GM23338 (cell line): ENCODE measurements around the gene BAHCC1. TPM values are rescaled to one million over a fixed set of nuclear protein-coding genes. Genes with fewer than 3 reads are reported as not detected.

ENCODE experiments used
- ATAC-seq: fragments of 200-7000 bp; cut with Tn5 transposase; 3 replicates; pipeline ENCODE4 v1.9.1; 2020
- DNase-seq: peaks from one replicate; pipeline ENCODE4 v3.0.0-alpha.2; 2015; ENCODE audit warnings: low spot score
- H2AFZ ChIP-seq: fragments of 200-600 bp; sonication (generic); 2 replicates; pipeline ENCODE4 v1.8.0; 2016; ENCODE audit warnings: antibody characterized with exemption, mild to moderate bottlenecking, moderate library complexity
- H3F3A ChIP-seq: fragments of 200-600 bp; sonication (generic); replicated peaks from 2 replicates; pipeline ENCODE4 v1.8.0; 2017; ENCODE audit warnings: antibody characterized with exemption, mixed run types, low read depth
- H3K27ac ChIP-seq: fragments of 200-600 bp; sonication (generic); 2 replicates; pipeline ENCODE4 v1.6.1; 2016; ENCODE audit warnings: low read depth
- H3K27me3 ChIP-seq: fragments of 200-600 bp; sonication (generic); 2 replicates; pipeline ENCODE4 v1.8.0; 2016; ENCODE audit warnings: mild to moderate bottlenecking, mixed run types, moderate library complexity; ENCODE audit not compliant: insufficient read depth
- H3K36me3 ChIP-seq: fragments of 200-600 bp; sonication (generic); 2 replicates; pipeline ENCODE4 v1.8.0; 2016; ENCODE audit warnings: mild to moderate bottlenecking; ENCODE audit not compliant: insufficient read depth
- H3K4me1 ChIP-seq: fragments of 200-600 bp; sonication (generic); 2 replicates; pipeline ENCODE4 v1.8.0; 2016; ENCODE audit warnings: mild to moderate bottlenecking, moderate library complexity; ENCODE audit not compliant: insufficient read depth
- H3K4me2 ChIP-seq: fragments of 200-600 bp; sonication (generic); 2 replicates; pipeline ENCODE4 v1.7.1; 2017; ENCODE audit warnings: mixed run types
- H3K4me3 ChIP-seq: fragments of 200-600 bp; sonication (generic); 2 replicates; pipeline ENCODE4 v1.6.1; 2016; ENCODE audit warnings: mixed run types
- H3K79me2 ChIP-seq: fragments of 200-600 bp; sonication (generic); replicated peaks from 2 replicates; pipeline ENCODE4 v1.8.0; 2017; ENCODE audit warnings: mild to moderate bottlenecking; ENCODE audit not compliant: insufficient read depth
- H3K9me2 ChIP-seq: fragments of 200-600 bp; sonication (generic); 2 replicates; pipeline ENCODE4 v1.8.0; 2017; ENCODE audit not compliant: insufficient read depth
- H4K20me1 ChIP-seq: fragments of 200-600 bp; sonication (generic); replicated peaks from 2 replicates; pipeline ENCODE4 v1.8.0; 2017; ENCODE audit warnings: mild to moderate bottlenecking; ENCODE audit not compliant: insufficient read depth
- H3K27ac Mint-ChIP-seq: 2 replicates; pipeline ENCODE4 v1.8.0; 2020; ENCODE audit warnings: inconsistent platforms, mild to moderate bottlenecking, moderate library complexity, mixed read lengths
- H3K27me3 Mint-ChIP-seq: 3 replicates; pipeline ENCODE4 v1.8.0; 2022; ENCODE audit warnings: low read depth, mild to moderate bottlenecking, moderate library complexity, mixed read lengths, inconsistent platforms; ENCODE audit not compliant: insufficient read depth, poor library complexity
- H3K36me3 Mint-ChIP-seq: 3 replicates; pipeline ENCODE4 v1.8.0; 2021; ENCODE audit warnings: low read depth, mild to moderate bottlenecking, inconsistent platforms, moderate library complexity, mixed read lengths
- H3K4me1 Mint-ChIP-seq: 3 replicates; pipeline ENCODE4 v1.8.0; 2020; ENCODE audit warnings: mild to moderate bottlenecking, inconsistent platforms, mixed read lengths
- H3K4me3 Mint-ChIP-seq: 3 replicates; pipeline ENCODE4 v1.8.0; 2021; ENCODE audit warnings: moderate library complexity, mild to moderate bottlenecking, inconsistent platforms, mixed read lengths
- H3K9me3 Mint-ChIP-seq: 3 replicates; pipeline ENCODE4 v1.8.0; 2020; ENCODE audit warnings: moderate library complexity, mild to moderate bottlenecking, inconsistent platforms, mixed read lengths
- CREB1 ChIP-seq: fragments of 250-450 bp; sonication (Bioruptor Pico); IDR thresholded peaks from 2 replicates; pipeline ENCODE4 v1.5.0; 2020; ENCODE audit warnings: low read depth, mild to moderate bottlenecking, moderate library complexity
- EZH2 ChIP-seq: fragments of 200-600 bp; sonication (generic); IDR thresholded peaks from one replicate; pipeline ENCODE4 v1.8.0; 2017; ENCODE audit warnings: antibody characterized with exemption, mild to moderate bottlenecking, low read depth; ENCODE audit not compliant: unreplicated experiment
- EZH2phosphoT487 ChIP-seq: fragments of 200-600 bp; sonication (generic); IDR thresholded peaks from one replicate; pipeline ENCODE4 v1.8.1; 2018; ENCODE audit warnings: antibody characterized with exemption; ENCODE audit not compliant: unreplicated experiment
- JUNB ChIP-seq: IDR thresholded peaks from one replicate; pipeline ENCODE4 v1.6.1; 2016; ENCODE audit warnings: antibody characterized with exemption; ENCODE audit not compliant: unreplicated experiment
- NANOG ChIP-seq: IDR thresholded peaks from 2 replicates; pipeline ENCODE4 v1.6.1; 2016; ENCODE audit warnings: antibody characterized with exemption, borderline replicate concordance
- POLR2AphosphoS5 ChIP-seq: IDR thresholded peaks from 2 replicates; pipeline ENCODE4 v1.6.1; 2016; ENCODE audit warnings: antibody characterized with exemption, low read depth
- STAT1 ChIP-seq: IDR thresholded peaks from one replicate; pipeline ENCODE4 v1.6.1; 2016; ENCODE audit warnings: antibody characterized with exemption; ENCODE audit not compliant: unreplicated experiment
- ZNF114 ChIP-seq: fragments of 250-450 bp; sonication (Bioruptor Pico); IDR thresholded peaks from 2 replicates; pipeline ENCODE4 v1.5.0; 2020; ENCODE audit warnings: mild to moderate bottlenecking, moderate library complexity
- ZNF331 ChIP-seq: fragments of 250-450 bp; sonication (Bioruptor Pico); IDR thresholded peaks from 2 replicates; pipeline ENCODE4 v1.5.0; 2020; ENCODE audit warnings: low read depth, mild to moderate bottlenecking, moderate library complexity
- polyA plus RNA-seq: library from polyadenylated mRNA; unstranded; fragments of >200 nt; fragmentation: Nextera tagmentation; extraction: Ambion mirVana; gene quantifications from 2 replicates; pipeline ENCODE4 v1.2.1, GENCODE V29; 2016
- total RNA-seq: library from RNA; depleted of rRNA; stranded (reverse); fragments of >200 nt; shearing (Covaris generic); gene quantifications from 2 replicates; pipeline ENCODE4 v1.2.3, GENCODE V29; 2014
- TF ChIP-seq, protein P1 (sequence below): IDR thresholded peaks from 2 replicates; pipeline ENCODE4 v1.6.1; 2016; ENCODE audit warnings: antibody characterized with exemption
- TF ChIP-seq, protein P2 (sequence below), 2 experiments: fragments of 200-600 bp in 1 of 2; sonication (generic) in 1 of 2; conservative IDR thresholded peaks; 2 replicates each; pipeline versions ENCODE4 v1.5.1 to v1.6.1; 2016 to 2017; ENCODE audit warnings: antibody characterized with exemption in 2 of 2, low read depth in 2 of 2, mild to moderate bottlenecking in 2 of 2, moderate library complexity in 1 of 2
- TF ChIP-seq, protein P3 (sequence below): fragments of 250-450 bp; sonication (Bioruptor Pico); IDR thresholded peaks from 2 replicates; pipeline ENCODE4 v1.5.0; 2020; ENCODE audit warnings: mild to moderate bottlenecking, moderate library complexity
- TF ChIP-seq, protein P4 (sequence below): IDR thresholded peaks from one replicate; pipeline ENCODE4 v1.6.1; 2018; ENCODE audit warnings: antibody characterized with exemption; ENCODE audit not compliant: unreplicated experiment

BAHCC1 gene
- total and polyA plus RNA-seq, 2 experiments from 2014 or later, result 0.24 to 1.1 TPM

DNA sequence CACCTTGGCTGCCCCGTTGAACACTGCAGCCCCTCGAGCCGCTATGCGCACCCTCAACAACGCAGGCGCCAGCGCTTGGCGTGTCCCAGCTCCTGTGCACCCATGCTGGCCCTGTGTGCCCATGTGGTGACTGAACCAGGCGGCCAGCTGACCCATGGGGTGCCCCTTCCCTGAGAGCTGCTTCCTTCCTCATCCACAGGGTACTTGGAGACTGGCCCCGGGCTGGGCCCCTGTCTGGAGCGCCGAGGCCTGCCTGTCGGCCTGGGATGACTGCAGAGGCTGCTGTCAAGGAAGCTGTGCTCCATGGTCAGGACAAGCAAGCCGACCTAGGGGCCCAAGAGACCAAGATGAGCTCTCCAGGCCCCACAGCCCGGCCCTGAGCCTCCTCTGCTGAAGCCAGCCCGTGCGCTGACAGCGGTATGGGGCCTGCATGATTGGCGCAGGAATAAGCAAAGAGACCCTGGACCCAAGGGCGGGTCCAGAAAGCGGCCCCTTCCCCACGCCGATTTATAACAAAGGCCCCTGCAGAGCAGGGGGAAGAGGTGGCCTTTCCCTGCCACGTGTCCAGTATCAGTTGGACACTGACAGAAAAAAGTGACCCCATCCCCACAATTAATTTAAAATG, 21.6 kb upstream of the BAHCC1 start:
- Histone ChIP-seq H3K4me2 (no peak overlapping the region), H3K27ac (no peak overlapping the region), H3K4me1 (no peaks in the 10 kb centered on the region), H3K27me3 (no peaks in the 10 kb centered on the region), H3F3A (no peaks in the 10 kb centered on the region), H3K4me3 (no peak overlapping the region), H3K36me3 (no peaks in the 10 kb centered on the region), H4K20me1 (no peaks in the 10 kb centered on the region), H3K9me2 (no peaks in the 10 kb centered on the region), H3K79me2 (no peaks in the 10 kb centered on the region), H2AFZ (no peak overlapping the region)
- Mint-ChIP-seq H3K4me1 (no peaks in the 10 kb centered on the region; the same call in 2 of the 3 replicates), H3K27ac (no peak overlapping the region), H3K4me3 (no peak overlapping the region), H3K27me3 (peaks cover 13% of the 10 kb centered on the region), H3K9me3 (no peaks in the 10 kb centered on the region), H3K36me3 (no peaks in the 10 kb centered on the region)
- DNase-seq (no peak), ATAC-seq (no peak)
- TF ChIP-seq ZNF114 (CRISPR knock-in tag) (no peak), STAT1 (no peak), CREB1 (CRISPR knock-in tag) (no peak), POLR2AphosphoS5 (no peak), EZH2phosphoT487 (no peak), JUNB (no peak), NANOG (no peak), EZH2 (no peak), ZNF331 (CRISPR knock-in tag) (no peak)
- TF ChIP-seq, protein P1, sequence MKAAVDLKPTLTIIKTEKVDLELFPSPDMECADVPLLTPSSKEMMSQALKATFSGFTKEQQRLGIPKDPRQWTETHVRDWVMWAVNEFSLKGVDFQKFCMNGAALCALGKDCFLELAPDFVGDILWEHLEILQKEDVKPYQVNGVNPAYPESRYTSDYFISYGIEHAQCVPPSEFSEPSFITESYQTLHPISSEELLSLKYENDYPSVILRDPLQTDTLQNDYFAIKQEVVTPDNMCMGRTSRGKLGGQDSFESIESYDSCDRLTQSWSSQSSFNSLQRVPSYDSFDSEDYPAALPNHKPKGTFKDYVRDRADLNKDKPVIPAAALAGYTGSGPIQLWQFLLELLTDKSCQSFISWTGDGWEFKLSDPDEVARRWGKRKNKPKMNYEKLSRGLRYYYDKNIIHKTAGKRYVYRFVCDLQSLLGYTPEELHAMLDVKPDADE, result no peak
- TF ChIP-seq, protein P2, sequence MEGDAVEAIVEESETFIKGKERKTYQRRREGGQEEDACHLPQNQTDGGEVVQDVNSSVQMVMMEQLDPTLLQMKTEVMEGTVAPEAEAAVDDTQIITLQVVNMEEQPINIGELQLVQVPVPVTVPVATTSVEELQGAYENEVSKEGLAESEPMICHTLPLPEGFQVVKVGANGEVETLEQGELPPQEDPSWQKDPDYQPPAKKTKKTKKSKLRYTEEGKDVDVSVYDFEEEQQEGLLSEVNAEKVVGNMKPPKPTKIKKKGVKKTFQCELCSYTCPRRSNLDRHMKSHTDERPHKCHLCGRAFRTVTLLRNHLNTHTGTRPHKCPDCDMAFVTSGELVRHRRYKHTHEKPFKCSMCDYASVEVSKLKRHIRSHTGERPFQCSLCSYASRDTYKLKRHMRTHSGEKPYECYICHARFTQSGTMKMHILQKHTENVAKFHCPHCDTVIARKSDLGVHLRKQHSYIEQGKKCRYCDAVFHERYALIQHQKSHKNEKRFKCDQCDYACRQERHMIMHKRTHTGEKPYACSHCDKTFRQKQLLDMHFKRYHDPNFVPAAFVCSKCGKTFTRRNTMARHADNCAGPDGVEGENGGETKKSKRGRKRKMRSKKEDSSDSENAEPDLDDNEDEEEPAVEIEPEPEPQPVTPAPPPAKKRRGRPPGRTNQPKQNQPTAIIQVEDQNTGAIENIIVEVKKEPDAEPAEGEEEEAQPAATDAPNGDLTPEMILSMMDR (conservative IDR thresholded peaks at IDR 0.05; ENCODE audit: low read depth in 2 of 2), result no peak
- TF ChIP-seq, protein P3, sequence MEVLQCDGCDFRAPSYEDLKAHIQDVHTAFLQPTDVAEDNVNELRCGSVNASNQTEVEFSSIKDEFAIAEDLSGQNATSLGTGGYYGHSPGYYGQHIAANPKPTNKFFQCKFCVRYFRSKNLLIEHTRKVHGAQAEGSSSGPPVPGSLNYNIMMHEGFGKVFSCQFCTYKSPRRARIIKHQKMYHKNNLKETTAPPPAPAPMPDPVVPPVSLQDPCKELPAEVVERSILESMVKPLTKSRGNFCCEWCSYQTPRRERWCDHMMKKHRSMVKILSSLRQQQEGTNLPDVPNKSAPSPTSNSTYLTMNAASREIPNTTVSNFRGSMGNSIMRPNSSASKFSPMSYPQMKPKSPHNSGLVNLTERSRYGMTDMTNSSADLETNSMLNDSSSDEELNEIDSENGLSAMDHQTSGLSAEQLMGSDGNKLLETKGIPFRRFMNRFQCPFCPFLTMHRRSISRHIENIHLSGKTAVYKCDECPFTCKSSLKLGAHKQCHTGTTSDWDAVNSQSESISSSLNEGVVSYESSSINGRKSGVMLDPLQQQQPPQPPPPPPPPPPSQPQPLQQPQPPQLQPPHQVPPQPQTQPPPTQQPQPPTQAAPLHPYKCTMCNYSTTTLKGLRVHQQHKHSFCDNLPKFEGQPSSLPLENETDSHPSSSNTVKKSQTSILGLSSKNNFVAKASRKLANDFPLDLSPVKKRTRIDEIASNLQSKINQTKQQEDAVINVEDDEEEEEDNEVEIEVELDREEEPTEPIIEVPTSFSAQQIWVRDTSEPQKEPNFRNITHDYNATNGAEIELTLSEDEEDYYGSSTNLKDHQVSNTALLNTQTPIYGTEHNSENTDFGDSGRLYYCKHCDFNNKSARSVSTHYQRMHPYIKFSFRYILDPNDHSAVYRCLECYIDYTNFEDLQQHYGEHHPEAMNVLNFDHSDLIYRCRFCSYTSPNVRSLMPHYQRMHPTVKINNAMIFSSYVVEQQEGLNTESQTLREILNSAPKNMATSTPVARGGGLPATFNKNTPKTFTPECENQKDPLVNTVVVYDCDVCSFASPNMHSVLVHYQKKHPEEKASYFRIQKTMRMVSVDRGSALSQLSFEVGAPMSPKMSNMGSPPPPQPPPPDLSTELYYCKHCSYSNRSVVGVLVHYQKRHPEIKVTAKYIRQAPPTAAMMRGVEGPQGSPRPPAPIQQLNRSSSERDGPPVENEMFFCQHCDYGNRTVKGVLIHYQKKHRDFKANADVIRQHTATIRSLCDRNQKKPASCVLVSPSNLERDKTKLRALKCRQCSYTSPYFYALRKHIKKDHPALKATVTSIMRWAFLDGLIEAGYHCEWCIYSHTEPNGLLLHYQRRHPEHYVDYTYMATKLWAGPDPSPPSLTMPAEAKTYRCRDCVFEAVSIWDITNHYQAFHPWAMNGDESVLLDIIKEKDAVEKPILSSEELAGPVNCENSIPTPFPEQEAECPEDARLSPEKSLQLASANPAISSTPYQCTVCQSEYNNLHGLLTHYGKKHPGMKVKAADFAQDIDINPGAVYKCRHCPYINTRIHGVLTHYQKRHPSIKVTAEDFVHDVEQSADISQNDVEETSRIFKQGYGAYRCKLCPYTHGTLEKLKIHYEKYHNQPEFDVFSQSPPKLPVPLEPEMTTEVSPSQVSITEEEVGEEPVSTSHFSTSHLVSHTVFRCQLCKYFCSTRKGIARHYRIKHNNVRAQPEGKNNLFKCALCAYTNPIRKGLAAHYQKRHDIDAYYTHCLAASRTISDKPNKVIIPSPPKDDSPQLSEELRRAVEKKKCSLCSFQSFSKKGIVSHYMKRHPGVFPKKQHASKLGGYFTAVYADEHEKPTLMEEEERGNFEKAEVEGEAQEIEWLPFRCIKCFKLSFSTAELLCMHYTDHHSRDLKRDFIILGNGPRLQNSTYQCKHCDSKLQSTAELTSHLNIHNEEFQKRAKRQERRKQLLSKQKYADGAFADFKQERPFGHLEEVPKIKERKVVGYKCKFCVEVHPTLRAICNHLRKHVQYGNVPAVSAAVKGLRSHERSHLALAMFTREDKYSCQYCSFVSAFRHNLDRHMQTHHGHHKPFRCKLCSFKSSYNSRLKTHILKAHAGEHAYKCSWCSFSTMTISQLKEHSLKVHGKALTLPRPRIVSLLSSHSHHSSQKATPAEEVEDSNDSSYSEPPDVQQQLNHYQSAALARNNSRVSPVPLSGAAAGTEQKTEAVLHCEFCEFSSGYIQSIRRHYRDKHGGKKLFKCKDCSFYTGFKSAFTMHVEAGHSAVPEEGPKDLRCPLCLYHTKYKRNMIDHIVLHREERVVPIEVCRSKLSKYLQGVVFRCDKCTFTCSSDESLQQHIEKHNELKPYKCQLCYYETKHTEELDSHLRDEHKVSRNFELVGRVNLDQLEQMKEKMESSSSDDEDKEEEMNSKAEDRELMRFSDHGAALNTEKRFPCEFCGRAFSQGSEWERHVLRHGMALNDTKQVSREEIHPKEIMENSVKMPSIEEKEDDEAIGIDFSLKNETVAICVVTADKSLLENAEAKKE (CRISPR knock-in tag), result no peak
- TF ChIP-seq, protein P4, sequence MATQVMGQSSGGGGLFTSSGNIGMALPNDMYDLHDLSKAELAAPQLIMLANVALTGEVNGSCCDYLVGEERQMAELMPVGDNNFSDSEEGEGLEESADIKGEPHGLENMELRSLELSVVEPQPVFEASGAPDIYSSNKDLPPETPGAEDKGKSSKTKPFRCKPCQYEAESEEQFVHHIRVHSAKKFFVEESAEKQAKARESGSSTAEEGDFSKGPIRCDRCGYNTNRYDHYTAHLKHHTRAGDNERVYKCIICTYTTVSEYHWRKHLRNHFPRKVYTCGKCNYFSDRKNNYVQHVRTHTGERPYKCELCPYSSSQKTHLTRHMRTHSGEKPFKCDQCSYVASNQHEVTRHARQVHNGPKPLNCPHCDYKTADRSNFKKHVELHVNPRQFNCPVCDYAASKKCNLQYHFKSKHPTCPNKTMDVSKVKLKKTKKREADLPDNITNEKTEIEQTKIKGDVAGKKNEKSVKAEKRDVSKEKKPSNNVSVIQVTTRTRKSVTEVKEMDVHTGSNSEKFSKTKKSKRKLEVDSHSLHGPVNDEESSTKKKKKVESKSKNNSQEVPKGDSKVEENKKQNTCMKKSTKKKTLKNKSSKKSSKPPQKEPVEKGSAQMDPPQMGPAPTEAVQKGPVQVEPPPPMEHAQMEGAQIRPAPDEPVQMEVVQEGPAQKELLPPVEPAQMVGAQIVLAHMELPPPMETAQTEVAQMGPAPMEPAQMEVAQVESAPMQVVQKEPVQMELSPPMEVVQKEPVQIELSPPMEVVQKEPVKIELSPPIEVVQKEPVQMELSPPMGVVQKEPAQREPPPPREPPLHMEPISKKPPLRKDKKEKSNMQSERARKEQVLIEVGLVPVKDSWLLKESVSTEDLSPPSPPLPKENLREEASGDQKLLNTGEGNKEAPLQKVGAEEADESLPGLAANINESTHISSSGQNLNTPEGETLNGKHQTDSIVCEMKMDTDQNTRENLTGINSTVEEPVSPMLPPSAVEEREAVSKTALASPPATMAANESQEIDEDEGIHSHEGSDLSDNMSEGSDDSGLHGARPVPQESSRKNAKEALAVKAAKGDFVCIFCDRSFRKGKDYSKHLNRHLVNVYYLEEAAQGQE, result no peak
